ENCODE results near the gene PRDM16. TPM values are rescaled to one million over a fixed set of nuclear protein-coding genes. Genes with fewer than 3 reads are reported as not detected.

The PRDM16 gene
- total and polyA plus RNA-seq, 2 of the 13 experiments (the other 11 are each of a cell fraction or from before 2014, with no cell fraction given): 0.15 to 0.81 TPM

DNA sequence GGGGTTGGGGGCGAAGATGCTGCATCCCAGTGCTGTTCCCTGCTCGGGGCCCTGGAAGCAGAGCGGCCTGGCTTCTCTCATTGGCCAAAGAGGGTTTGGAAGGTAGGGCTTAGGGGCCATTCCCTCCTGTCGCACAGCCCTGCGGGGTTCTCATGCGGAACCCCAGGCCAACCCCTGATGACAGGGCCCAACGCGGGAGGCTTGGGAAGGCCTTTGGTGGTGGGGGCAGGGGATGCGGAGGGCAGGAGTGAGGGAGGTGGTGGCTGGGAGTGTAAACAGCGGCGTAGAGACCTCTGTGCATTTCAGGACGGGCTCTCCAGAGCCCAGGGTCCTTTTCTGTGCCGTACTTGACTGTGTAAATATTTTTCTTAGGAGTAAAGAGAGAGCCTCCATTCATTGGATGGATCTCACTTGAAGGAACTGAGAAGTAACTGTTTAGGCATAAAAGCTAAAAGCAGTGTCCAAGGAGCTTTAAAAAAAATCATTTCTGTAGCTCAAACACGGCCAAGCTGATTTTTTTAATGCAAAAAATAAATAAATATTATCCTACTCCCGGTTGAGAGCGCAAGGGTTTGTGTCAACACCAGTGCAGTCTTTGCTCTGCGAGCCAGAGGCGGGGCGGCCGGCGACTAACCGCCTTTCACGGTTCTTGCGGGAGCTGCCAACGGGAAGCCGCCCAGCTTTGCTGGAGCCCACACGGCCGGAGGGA, 169.1 kb downstream of the PRDM16 start (continued):
- TF ChIP-seq, protein P1, sequence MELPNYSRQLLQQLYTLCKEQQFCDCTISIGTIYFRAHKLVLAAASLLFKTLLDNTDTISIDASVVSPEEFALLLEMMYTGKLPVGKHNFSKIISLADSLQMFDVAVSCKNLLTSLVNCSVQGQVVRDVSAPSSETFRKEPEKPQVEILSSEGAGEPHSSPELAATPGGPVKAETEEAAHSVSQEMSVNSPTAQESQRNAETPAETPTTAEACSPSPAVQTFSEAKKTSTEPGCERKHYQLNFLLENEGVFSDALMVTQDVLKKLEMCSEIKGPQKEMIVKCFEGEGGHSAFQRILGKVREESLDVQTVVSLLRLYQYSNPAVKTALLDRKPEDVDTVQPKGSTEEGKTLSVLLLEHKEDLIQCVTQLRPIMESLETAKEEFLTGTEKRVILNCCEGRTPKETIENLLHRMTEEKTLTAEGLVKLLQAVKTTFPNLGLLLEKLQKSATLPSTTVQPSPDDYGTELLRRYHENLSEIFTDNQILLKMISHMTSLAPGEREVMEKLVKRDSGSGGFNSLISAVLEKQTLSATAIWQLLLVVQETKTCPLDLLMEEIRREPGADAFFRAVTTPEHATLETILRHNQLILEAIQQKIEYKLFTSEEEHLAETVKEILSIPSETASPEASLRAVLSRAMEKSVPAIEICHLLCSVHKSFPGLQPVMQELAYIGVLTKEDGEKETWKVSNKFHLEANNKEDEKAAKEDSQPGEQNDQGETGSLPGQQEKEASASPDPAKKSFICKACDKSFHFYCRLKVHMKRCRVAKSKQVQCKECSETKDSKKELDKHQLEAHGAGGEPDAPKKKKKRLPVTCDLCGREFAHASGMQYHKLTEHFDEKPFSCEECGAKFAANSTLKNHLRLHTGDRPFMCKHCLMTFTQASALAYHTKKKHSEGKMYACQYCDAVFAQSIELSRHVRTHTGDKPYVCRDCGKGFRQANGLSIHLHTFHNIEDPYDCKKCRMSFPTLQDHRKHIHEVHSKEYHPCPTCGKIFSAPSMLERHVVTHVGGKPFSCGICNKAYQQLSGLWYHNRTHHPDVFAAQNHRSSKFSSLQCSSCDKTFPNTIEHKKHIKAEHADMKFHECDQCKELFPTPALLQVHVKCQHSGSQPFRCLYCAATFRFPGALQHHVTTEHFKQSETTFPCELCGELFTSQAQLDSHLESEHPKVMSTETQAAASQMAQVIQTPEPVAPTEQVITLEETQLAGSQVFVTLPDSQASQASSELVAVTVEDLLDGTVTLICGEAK (IDR thresholded peaks at IDR 0.05): no peak
- TF ChIP-seq, protein P1 (CRISPR knock-in tag; IDR thresholded peaks at IDR 0.05): no peak
- TF ChIP-seq ZNF292 (CRISPR knock-in tag; IDR thresholded peaks at IDR 0.05; ENCODE audit: borderline replicate concordance, low read depth): 0 out of 2 replicates have a peak, but pooled peaks have one; percentile 39
- TF ChIP-seq, protein P2, sequence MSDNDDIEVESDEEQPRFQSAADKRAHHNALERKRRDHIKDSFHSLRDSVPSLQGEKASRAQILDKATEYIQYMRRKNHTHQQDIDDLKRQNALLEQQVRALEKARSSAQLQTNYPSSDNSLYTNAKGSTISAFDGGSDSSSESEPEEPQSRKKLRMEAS (IDR thresholded peaks at IDR 0.05): peak; percentile 49; the same call in 1 of the 2 replicates
- TF ChIP-seq SOX13 (IDR thresholded peaks at IDR 0.05): no peak
- TF ChIP-seq SOX13 (CRISPR knock-in tag; conservative IDR thresholded peaks at IDR 0.05 in 1 of 2, IDR thresholded peaks at IDR 0.05 in 1 of 2): no peak; a peak in 1 of 4 replicates
- no peak for TF ChIP-seq CBX5 (CRISPR knock-in tag; IDR thresholded peaks at IDR 0.05; ENCODE audit: borderline replicate concordance)
- TF ChIP-seq ZNF670 (CRISPR knock-in tag; IDR thresholded peaks at IDR 0.05; ENCODE audit: borderline replicate concordance): 0 out of 2 replicates have a peak, but pooled peaks have one; percentile 14
- TF ChIP-seq FOSL1 (CRISPR knock-in tag; IDR thresholded peaks at IDR 0.05; ENCODE audit: borderline replicate concordance): 0 out of 2 replicates have a peak, but pooled peaks have one; percentile 9
- TF ChIP-seq, protein P3, sequence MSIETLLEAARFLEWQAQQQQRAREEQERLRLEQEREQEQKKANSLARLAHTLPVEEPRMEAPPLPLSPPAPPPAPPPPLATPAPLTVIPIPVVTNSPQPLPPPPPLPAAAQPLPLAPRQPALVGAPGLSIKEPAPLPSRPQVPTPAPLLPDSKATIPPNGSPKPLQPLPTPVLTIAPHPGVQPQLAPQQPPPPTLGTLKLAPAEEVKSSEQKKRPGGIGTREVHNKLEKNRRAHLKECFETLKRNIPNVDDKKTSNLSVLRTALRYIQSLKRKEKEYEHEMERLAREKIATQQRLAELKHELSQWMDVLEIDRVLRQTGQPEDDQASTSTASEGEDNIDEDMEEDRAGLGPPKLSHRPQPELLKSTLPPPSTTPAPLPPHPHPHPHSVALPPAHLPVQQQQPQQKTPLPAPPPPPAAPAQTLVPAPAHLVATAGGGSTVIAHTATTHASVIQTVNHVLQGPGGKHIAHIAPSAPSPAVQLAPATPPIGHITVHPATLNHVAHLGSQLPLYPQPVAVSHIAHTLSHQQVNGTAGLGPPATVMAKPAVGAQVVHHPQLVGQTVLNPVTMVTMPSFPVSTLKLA (IDR thresholded peaks at IDR 0.05): no peak
- no peak for TF ChIP-seq ZNF34 (CRISPR knock-in tag; IDR thresholded peaks at IDR 0.05; ENCODE audit: borderline replicate concordance)
- TF ChIP-seq ZNF12 (CRISPR knock-in tag; IDR thresholded peaks at IDR 0.05): no peak
- peak; percentile 52; the same call in 1 of the 2 replicates for TF ChIP-seq YEATS4 (CRISPR knock-in tag; IDR thresholded peaks at IDR 0.05; ENCODE audit: borderline replicate concordance)
- 0 out of 2 replicates have a peak, but pooled peaks have one; percentile 29 for TF ChIP-seq HMG20B (CRISPR knock-in tag; conservative IDR thresholded peaks at IDR 0.05)
- TF ChIP-seq PHF21A (CRISPR knock-in tag; IDR thresholded peaks at IDR 0.05): 0 out of 2 replicates have a peak, but pooled peaks have one; percentile 22
